Right hindlimb (tissue), 1 donor: Measurements from ENCODE around the gene GNB1L.

Experiments
- DNase-seq: peaks from one replicate; pipeline ENCODE4 v3.0.0-alpha.2; 2018

The GNB1L gene

DNA sequence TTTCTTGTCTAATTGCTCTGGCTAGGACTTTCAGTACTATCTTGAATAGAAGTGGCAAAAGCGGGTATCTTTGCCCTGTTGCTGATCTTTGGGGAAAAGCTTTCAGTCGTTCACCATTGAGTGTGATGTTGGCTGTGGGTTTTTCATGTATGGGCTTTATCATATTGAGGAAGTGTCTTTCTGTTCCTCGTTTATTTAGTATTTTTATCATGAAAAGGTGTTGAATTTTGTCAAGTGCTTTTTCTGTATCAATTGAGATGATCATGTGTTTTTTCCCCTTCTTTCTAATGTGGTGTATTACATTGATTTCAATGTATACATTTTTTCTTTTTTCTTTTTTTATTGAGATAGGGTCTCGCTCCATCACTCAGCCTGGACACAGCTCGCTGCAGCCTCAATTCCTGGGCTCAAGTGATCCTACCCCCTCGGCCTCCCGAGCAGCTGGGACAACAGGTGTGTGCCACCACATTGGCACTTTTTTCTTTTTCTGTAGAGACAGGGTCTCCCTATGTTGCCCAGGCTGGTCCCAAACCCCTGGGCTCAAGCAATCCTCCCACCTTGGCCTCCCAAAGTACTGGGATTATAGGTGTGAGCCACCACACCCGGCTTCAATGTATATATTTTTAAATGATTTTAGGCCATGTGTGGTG, 5.3 kb upstream of the GNB1L start:
- no peak for DNase-seq

DNA sequence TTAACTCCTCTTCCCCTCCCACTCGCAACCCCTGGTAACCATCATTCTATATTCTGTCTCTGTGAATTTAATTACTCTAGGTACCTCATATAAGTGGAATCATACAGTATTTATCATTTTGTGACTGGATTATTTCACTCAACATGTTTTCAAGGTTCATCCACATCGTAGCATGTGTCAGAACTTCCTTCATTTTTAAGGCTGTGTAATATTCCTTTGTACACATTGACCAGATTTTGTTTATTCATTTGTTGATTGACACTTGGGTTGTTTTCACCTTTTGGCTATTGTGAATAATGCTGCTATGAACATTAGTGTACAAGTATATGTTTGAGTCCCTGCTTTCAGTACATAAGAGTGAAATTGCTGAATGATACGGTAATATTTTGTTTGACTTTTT, 2.7 kb upstream of the GNB1L start:
- no peak for DNase-seq

DNA sequence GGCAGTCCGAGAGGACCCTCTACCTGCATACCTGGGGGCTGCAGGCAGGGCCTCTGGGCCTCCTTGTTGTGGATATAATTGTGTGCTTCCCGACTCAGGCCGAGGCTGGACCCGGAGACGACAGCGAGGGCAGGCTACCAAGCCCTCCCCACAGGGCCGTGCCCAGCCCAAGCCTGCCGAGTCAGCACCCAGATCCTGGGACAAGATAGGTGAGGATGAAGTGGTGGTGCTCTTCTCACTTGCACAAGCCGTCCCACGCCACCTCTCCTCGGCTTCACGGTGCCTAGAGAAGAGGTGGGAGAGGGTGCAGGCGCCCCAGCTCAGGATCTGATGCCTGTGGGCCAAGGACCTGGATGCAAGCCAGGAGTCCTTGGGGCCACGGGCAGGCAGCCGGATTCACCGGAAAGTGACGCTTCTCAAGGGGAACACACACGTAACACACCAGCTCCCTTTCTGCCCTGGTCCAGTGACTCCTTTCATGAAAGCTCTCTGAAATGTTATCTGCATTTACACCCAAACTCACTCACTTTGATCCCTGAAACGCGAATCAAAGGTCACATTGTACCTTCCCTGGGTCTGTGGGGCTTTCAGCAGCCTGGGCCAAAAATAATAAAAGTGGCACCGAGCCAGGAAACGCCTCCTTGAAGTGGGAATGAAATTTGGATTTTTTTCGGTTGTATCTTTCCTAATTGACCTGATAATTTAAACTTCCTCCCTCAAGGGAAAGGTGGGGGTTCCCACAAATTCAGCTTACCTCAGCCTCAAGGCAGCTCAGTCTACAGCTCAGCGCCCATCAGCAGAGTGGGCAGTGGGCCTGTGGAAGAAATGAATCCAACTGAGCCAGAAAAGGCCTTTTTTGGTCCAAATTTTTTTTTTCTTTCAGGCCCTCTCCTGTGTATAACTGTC, 1.1 kb upstream of the GNB1L start:
- peak; percentile 53 for DNase-seq

DNA sequence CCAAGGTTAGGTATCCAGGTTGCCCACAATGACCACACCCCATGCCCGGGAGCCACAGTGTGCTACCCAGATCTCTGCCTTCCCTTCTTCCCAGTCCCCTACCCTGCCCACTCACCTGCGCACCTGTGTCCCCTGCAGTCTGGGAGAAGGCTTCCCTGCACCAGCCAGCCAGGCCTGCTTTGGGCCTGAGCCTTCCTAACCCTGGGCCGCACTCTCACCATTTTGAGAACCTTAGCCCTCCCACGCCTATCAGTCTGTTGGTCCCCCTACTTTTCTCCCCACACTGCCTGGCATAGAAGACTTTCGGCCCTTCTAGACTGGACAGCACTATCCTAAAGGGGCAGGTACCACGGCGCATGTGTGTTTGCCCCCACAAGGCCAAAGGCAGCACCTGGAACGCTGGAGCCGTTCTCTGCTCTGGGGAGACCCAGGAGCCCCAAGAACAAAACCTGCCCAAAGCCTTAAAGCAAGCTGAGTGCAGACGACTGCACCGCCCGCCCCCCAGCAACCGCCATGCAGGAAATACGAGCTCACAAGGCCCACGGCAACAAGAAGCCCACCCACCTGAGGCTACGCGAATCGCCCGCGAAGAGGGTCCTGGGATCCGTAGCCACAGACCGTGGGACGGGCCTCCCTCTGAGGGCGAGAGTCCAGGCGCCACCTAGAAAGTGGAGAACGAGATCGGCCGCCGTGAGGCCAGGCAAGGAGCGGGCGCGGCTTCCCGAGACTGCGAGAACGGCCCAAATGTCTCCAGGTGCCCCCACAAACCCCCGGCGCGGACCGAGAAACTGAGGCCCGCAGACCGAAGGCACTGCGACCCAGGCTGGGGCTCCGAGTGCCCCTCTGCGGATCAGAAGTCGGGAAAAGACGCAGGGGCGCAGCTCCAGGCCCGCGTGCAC, 546 bp downstream of the GNB1L start:
- DNase-seq: no peak

DNA sequence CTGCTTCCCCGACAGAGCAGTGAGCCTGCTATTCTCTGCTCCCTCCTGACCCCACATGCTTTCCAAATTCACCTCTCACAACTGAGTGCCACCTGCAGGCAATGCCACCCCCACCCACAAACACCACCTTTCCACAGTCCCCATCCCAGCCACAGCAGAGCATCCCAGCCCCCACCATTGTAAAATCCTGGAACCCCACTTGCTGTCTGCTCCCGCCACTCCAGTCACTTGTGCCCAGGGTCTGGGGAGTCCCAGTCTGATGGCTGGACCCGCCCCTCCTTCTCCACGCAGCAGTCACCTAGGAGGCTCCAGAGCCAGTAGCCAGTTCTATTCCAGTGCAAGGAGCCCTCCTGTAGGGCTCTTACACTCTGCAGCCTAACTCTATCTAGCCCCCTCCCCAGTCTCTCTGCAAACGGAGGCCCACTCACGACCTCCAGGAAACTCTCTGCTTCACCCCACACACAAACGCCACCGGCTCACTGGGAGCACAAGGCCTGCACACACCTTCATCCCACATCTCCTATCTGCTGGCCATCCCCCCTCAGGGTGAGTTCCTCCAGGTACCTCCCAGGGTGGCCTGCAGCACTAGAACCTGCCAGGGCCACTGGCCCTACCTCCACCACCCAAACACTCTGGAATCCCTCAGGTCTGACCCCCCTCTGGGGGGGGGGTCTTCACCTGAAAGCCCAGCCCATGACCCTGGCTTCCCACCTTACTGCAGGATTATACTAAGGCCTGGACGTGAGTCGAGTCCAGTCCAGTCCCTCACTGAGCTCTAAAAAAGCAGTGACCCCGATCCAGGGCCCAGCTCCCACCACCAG, 1.4 kb downstream of the GNB1L start:
- peak; percentile 22 for DNase-seq

DNA sequence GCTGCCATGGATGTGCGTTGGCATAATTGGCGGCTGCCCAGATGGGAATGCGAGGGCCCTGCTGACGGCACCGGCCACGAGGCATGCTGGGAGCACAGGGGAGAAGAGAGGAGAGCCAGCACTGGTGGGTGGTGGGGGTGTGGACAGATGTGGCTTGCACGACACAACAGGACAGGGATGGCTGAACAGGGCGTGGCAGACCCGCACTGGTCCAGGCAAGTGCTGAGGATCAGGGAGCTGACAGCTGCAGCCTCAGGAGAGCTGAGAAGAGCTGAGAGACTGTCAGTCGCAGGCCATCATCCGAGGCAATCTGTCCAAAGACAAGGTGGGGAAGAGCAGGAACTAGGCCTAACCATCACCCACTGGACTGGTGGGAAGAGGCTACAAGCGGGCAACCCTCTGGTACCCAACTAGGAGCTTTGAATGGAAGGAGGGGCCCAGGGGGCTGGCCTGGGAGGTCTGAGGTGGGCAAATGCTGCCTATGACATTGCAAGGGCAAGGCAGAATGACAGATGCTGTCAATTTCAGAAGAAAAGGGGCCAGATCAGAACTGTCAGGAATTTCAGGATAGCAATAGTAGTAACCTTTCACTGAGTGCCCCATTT, 2.4 kb downstream of the GNB1L start:
- peak; percentile 28 for DNase-seq

DNA sequence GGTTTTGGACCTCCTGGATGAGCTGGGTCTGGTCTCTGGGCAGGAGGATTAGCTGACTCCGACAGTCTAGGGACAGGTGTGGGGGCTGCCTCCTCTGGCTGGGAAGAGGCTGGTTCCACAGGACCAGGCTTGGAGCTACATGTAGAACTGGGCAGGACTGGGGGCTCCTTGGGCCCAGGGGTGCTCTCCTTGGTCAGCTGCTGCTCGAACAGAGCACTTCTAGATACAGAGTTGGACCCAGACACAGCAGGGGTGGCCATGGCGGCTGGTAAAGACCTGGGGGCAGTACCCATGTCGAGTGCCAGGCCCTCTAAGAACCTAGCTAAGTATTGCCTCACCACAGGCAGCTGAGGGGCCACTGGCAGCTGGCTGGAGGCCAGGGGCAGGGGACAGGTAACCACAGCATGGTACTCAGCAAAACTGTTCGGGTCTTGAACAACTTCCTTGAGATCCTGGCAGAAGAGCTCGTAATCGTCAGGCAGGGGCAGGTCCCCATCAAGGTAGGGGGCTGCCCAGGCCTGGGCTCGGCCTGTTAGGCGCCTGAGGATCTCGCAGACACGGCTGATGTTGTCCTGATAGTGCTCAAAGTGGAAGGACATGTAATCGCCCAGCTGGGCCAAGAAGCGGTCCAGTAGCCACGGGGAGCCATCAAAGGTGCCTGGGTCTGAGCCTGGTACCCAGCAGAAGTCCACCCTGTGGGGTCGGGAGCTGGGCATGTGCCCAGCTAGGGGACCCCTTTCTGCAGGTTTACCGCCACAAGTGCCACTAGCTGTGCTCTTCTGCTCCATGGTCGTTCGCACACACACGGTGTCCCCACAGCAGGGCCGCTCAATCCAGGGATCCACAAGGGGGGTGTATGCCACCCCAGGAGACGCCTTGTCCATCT, 3.1 kb downstream of the GNB1L start:
- no peak for DNase-seq

DNA sequence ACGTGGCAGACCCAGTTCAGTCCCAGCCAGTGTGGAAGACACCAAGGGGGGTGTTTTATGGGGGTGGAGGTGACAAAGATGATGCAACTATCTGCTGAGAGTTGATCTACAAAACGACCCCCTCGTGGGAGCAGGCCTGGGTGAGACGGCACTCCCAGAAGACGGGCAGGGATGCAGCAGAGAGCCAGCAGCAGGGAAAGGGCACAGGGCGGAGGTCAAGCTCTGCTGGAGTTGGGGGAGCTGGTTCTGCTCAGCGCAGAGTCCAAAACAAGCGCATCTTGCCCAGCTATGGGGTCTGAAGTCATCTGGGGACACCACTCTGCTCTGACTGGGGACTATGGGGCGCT, 3.9 kb downstream of the GNB1L start:
- DNase-seq: no peak

DNA sequence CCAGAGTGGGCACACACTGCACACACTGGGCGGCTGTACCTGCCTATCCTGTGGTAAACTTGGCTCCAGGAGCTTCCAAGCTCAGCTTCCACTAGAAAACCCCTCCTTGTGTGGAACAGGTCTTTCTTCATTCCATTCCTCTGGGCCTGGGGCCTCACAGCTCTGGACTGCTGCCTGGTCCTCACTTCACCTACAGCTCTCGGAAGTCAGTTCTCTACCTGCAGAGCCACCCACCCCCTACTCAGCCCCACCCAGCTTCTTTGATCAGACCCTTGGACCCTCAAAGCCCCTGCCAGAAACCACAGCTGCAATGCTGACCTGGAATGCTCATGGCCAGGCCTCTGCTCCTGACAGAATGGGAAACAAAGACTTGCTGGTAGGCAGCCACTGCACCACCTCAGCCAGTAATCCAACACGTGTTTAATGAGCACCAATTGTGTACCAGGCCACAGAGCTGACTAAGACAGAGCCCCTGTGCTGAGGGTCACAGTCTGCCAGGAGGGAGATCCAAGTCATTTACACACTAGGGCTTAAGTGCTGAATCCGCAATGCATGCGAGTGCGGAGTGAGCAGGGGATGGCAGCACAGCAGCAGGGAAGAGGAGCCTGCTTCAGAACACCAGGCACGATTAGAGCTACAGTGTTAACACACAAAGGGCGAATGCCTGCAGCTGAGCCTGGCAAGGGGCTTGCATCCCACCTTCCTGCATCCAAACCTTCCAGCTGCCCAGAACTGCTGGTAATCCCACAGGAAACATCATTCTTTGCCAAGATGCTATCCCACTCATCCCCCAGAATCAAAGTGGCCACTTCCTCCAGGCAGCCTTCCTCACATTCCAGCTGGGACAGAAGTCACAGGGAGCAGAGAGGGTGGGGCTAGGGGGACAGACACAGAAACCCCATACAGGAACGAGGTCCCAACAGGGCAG, 4.6 kb downstream of the GNB1L start:
- no peak for DNase-seq

DNA sequence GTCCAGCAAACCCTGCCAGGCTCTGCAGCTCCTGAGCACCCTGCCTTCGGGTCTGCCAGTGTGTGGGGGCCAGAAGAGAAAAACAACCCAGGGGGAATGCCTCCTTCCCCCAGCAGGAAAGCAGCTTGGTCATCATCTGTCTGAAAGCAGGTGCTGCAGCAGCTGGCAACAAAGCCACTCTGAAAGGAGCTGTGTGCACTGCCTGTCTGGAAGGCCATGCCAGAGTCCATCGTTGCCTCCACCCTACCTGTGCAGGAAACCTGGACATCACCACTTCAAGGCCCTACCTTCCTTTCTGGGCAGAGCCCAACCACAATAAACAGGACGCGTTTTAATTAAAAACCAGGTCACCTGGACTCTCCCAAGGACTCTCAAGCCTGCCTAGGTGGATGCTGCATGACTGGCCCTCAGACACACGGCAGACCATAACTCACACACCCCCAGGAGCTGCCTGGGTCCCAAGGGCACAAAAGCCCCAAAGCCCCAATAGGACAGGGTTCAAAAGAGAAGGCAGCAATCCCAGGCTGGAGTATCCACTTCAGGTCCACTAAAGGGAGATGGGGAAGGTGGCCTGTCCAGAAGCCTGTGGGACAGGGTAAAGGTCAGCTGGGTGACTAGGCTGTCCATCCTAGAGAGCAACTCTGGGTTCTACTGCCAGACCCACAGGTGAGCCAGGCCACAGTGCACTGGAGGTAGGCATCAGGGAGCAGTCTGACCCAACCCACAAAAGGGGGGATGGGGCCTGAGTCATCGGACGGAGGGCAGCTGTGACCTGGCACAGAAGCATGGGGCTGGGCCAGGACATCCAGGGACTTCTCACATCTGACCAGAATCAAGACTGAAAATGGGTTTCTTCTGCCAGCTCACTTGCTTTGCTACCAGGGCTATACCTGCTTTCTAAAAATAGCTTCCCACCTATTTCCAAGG, 6.1 kb downstream of the GNB1L start:
- no peak for DNase-seq

DNA sequence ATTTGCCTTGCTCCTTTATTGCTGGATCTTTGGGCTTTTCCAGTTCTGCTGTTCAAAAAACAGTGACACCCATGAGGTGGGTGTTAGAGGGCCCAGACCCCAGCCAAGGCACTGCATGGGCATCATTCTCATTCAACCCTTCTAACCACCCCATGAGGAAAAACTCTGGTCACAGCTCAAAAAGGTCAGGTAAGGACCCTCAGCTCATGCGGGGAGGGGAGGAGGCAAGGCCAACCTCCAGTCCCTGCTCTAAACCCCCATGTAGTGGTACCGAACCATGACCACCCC, 7.4 kb downstream of the GNB1L start:
- no peak for DNase-seq

DNA sequence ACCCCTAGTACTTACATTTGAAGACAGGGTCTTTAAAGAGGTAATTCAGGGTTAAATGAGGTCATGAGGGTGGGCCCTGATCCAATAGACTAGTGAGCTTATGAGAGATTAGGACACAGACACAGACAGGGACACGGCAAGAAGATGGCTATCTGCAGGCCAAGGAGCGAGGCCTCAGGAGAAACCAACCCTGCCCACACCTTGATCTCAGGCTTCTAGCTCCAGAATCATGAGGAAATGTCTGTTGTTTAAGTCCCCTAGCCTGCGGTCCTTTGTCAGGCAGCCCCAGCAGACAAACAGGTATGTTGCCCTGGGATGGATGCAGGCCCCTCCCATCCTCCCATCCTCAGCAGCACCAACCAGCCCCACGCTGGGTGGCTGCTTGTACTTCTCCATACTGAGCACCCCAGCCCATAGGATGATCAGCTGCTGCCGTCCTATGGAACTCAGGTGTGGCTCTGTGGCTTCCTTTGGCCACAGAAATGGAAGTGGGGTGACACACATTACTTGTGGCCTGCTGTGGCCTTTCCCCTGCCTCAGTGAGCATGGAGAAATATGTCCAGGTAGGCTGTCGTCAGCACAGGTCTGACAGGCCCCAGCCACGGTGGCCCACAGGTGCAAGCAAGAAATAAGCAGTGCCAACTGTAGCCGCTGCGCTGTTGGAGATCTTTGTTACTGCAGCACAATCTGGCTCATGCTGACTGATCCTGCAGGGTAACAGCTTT, 7.9 kb downstream of the GNB1L start:
- DNase-seq: no peak

DNA sequence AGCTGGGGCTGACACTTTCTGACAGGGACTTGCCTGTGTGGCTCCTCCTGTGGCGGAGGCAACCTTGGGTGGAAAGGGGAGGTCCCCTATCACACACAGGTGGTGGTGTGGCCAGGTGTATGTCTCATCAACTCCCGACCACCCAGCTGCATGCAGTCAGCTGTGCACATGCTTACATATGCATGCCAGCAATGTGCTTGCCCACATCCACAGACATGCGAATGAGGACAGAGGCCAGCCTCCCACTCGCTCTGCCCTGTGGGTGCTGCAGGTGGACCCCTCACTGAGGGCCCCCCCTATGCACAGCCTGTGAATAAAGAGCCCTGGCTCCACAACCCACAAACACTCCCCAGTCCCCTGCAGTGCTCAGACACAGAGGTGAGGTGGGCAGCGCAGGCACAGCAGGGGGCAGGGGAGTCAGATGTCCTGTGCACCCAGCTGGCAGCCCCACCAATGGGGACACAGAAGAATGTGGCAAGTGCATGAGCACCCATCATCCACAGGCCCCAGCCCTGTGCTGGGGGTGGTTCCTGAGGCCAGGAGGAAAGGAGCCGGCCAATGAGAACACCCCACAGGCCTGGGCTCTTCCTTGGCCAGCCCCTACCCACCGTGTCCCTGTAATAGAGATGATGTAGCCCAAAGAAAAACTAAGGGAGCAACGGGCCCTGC, 9.5 kb downstream of the GNB1L start:
- no peak for DNase-seq

DNA sequence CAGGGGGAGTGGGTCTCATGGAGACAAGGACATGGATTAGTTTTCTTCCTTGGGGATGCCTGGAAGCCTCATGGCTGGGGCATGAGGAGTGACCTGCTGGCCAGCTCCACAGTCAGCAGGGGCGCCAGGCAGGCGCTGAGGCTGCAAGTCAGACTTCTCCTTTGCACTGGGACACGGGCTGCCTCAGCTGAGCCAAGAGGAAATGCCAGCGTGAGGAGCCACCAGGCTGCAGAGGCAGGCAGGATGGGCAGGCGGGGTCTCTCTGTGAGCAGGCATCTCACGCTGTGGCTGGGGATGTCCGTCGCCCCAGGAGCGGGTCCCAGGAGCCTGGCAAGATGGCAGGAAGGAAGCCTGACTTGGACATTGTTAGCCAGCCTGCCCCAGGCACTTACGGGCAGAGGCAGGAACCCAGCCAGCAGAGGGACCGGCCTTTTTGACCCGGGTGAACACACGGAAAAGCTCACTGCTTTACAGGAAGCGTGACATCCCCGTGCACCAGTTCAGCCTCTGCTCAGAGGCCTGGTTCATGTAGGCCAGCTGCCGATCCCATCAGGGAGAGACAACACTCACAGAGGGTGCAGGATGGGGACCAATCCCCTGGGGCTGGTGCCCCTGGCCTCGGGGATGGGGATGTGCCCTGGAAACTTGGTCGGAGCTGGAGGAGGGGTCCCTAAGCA, 10.2 kb downstream of the GNB1L start:
- DNase-seq: peak; percentile 69

DNA sequence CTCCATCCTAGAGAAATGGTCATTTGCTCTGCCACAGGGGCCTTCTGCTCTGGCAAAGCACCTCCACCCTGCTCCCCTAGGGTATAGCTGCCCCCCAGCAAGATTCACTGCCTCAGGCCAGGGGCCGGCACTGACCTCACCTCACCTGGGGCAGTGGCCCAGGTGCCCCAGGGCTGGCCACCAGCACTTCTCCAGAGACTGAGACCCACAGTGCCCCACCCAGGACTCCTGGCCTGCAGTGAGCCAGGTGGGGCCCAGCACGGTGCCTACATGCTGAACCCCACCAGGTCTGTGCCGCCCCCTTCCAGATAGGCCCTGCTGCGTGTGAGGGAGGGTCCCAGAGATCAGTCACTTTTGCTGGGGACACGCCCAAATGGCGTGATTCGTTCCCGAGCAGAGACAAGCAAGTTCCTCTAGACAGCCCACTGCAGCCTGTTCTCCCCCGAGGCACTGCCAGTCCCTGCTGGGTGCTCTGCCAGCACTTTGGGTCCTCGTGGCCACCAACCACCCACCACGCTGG, 10.8 kb downstream of the GNB1L start:
- no peak for DNase-seq

DNA sequence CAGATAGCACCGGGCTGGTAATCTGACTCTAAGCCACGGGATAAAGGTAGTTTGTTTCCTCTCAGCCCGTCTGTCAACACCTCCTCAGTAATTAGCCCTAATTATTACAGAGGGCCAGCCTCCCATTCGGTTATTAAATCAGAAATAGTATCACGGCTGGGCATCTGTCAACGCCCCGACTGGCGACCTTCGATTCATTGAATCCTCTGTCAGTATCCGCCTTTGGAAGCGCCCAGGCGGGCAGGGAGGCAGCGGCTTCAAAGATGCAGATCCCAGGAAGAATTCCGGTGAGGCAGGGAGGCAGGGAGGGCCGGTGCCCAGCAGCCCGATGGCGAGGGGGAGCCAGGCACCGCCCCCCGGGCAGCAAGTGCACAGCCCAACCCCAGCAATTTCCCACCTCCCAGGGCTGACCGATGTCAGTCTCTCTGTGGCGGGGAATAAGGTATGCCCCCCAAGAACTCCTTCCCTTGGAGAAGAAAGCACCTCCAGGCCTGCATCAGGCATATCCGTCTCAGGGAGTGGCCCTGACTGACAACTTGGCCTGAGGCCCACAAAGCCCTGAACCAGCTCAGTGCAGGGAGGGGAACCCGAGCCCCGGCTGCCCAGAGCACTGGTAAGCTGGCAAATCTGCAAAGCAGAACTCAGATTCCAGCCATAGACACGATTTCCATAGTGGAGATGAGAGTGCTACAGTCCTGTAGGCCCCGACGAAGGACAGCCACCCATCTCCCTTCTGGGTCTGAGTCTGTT, 11.4 kb downstream of the GNB1L start:
- no peak for DNase-seq
